Loucy (cell line): Measurements from ENCODE around the gene AP1B1.

Experiments used
- H2AFZ ChIP-seq: fragments of 200-600 bp; sonication (generic); 2 replicates; pipeline ENCODE4 v1.6.0; 2016; ENCODE audit warnings: antibody characterized with exemption, mild to moderate bottlenecking, low read length, moderate library complexity
- H3F3A ChIP-seq: fragments of 200-600 bp; 2 replicates; pipeline ENCODE4 v1.6.0; 2016; ENCODE audit warnings: antibody characterized with exemption, low read depth, mild to moderate bottlenecking
- H3K27me3 ChIP-seq: fragments of 200-600 bp; sonication (generic); 2 replicates; pipeline ENCODE4 v1.6.1; 2014; ENCODE audit warnings: low read length, mild to moderate bottlenecking; ENCODE audit not compliant: insufficient read depth, poor library complexity, severe bottlenecking
- H3K36me3 ChIP-seq: fragments of 200-600 bp; sonication (generic); 2 replicates; pipeline ENCODE4 v1.6.1; 2016; ENCODE audit warnings: low read length; ENCODE audit not compliant: insufficient read depth
- H3K4me1 ChIP-seq: fragments of 200-600 bp; sonication (generic); 2 replicates; pipeline ENCODE4 v1.5.1; 2014; ENCODE audit warnings: low read length, mild to moderate bottlenecking; ENCODE audit not compliant: insufficient read depth, poor library complexity, severe bottlenecking
- H3K4me2 ChIP-seq: fragments of 200-600 bp; sonication (generic); 2 replicates; pipeline ENCODE4 v1.6.0; 2014; ENCODE audit warnings: antibody characterized with exemption, low read length, low read depth, mild to moderate bottlenecking; ENCODE audit not compliant: poor library complexity, severe bottlenecking
- H3K4me3 ChIP-seq: fragments of 200-600 bp; sonication (generic); 2 replicates; pipeline ENCODE4 v1.5.1; 2014; ENCODE audit warnings: low read length, mild to moderate bottlenecking, mixed read lengths; ENCODE audit not compliant: poor library complexity, severe bottlenecking
- H3K79me2 ChIP-seq: fragments of 200-600 bp; sonication (generic); 2 replicates; pipeline ENCODE4 v1.6.1; 2014; ENCODE audit warnings: low read length; ENCODE audit not compliant: insufficient read depth
- H3K9ac ChIP-seq: fragments of 200-600 bp; sonication (generic); 2 replicates; pipeline ENCODE4 v1.6.0; 2014; ENCODE audit warnings: mild to moderate bottlenecking, low read depth, low read length, moderate library complexity; ENCODE audit not compliant: poor library complexity, severe bottlenecking
- H3K9me2 ChIP-seq: fragments of 200-600 bp; sonication (generic); replicated peaks from 2 replicates; pipeline ENCODE4 v1.6.1; 2016; ENCODE audit warnings: low read depth, low read length, mixed read lengths
- H3K9me3 ChIP-seq: fragments of 200-600 bp; sonication (generic); 2 replicates; pipeline ENCODE4 v1.6.1; 2014; ENCODE audit warnings: mild to moderate bottlenecking, antibody characterized with exemption, low read length, low read depth; ENCODE audit not compliant: insufficient read depth
- H4K20me1 ChIP-seq: fragments of 200-600 bp; sonication (generic); 2 replicates; pipeline ENCODE4 v1.6.0; 2014; ENCODE audit warnings: antibody characterized with exemption, low read length, mild to moderate bottlenecking; ENCODE audit not compliant: insufficient read depth, poor library complexity, severe bottlenecking
- CTCF ChIP-seq: fragments of 200-600 bp; sonication (generic); conservative IDR thresholded peaks from 2 replicates; pipeline ENCODE4 v1.5.1; 2014; ENCODE audit warnings: mild to moderate bottlenecking, antibody characterized with exemption, low read length
- EZH2phosphoT487 ChIP-seq: fragments of 200-600 bp; IDR thresholded peaks from 2 replicates; pipeline ENCODE4 v1.6.1; 2018; ENCODE audit warnings: antibody characterized with exemption, mild to moderate bottlenecking, moderate library complexity, borderline replicate concordance

AP1B1 gene

GRCh38 chr22:29386708-29387107 lies 1.7 kb downstream of the AP1B1 start:
- Histone ChIP-seq H2AFZ (no peak overlapping the region), H4K20me1 (peaks cover 9% of the 10 kb centered on the region), H3K79me2 (peaks cover 59% of the 10 kb centered on the region), H3K9me2 (no peaks in the 10 kb centered on the region), H3F3A (no peaks in the 10 kb centered on the region), H3K4me1 (peaks cover 51% of the 10 kb centered on the region), H3K4me2 (peak overlapping the region; percentile 88), H3K4me3 (peak overlapping the region; percentile 93), H3K27me3 (no peaks in the 10 kb centered on the region), H3K36me3 (no peaks in the 10 kb centered on the region), H3K9ac (peak overlapping the region; percentile 86), H3K9me3 (no peaks in the 10 kb centered on the region)
- no peak for TF ChIP-seq CTCF
- no peak for TF ChIP-seq EZH2phosphoT487

GRCh38 chr22:29385748-29386147 lies 2.6 kb downstream of the AP1B1 start:
- H3K9me3 ChIP-seq, result no peaks in the 10 kb centered on the region
- H4K20me1 ChIP-seq, result peaks cover 9% of the 10 kb centered on the region
- peaks cover 68% of the 10 kb centered on the region for H3K79me2 ChIP-seq
- H3K9ac ChIP-seq, result peak overlapping the region; percentile 11
- no peaks in the 10 kb centered on the region for H3F3A ChIP-seq
- peak overlapping the region; percentile 21 for H3K4me3 ChIP-seq
- H3K4me1 ChIP-seq, result peaks cover 58% of the 10 kb centered on the region
- H3K9me2 ChIP-seq, result no peaks in the 10 kb centered on the region
- no peaks in the 10 kb centered on the region for H3K36me3 ChIP-seq
- H3K27me3 ChIP-seq, result no peaks in the 10 kb centered on the region
- TF ChIP-seq EZH2phosphoT487 (no peak), CTCF (no peak)
- H2AFZ ChIP-seq, result no peak overlapping the region
- H3K4me2 ChIP-seq, result peak overlapping the region; percentile 88

GRCh38 chr22:29385151-29385704 lies 3.1 kb downstream of the AP1B1 start:
- Histone ChIP-seq H3K27me3 (no peaks in the 10 kb centered on the region), H3K4me2 (peak overlapping the region; percentile 88), H3K9me3 (no peaks in the 10 kb centered on the region), H3K9me2 (no peaks in the 10 kb centered on the region), H3K4me1 (peaks cover 63% of the 10 kb centered on the region), H3K4me3 (no peak overlapping the region), H3K36me3 (no peaks in the 10 kb centered on the region), H3K9ac (peak overlapping the region; percentile 11), H3F3A (no peaks in the 10 kb centered on the region), H2AFZ (no peak overlapping the region), H4K20me1 (peaks cover 9% of the 10 kb centered on the region), H3K79me2 (peaks cover 72% of the 10 kb centered on the region)
- no peak for TF ChIP-seq CTCF
- TF ChIP-seq EZH2phosphoT487, result no peak
